ENCODE results near the gene SNED1. TPM values are rescaled to one million over a fixed set of nuclear protein-coding genes. Genes with fewer than 3 reads are reported as not detected.

SNED1 gene
- polyA plus RNA-seq, 1 donor (not counting 4 experiments of a cell fraction or from before 2014, with no cell fraction given), result 0.12 TPM

- FAIRE-seq (no peak), DNase-seq (ENCODE audit: low read depth, low spot score) (no peak)
- TF ChIP-seq EZH2 (IDR thresholded peaks at IDR 0.05; ENCODE audit: low read length), result no peak
- TF ChIP-seq CTCF (optimal IDR thresholded peaks at IDR 0.05 in 1 of 3, IDR thresholded peaks at IDR 0.05 in 1 of 3, conservative IDR thresholded peaks at IDR 0.05 in 1 of 3; ENCODE audit: extremely low read depth in 1 of 3, insufficient read depth in 2 of 3, low read length in 3 of 3), result no peak
- dilution Hi-C loops (cut with MboI; ENCODE audit: extremely low pct_ligation_motif_present, low sequenced_read_pairs), result no loop called here
- no peaks in the 10 kb centered on the region for H3K79me2 ChIP-seq (ENCODE audit: control insufficient read depth, insufficient read depth, low read length)
- H3K9me1 ChIP-seq (ENCODE audit: control insufficient read depth, extremely low read depth, insufficient read depth, low read length), result no peaks in the 10 kb centered on the region
- no peaks in the 10 kb centered on the region for H3K9me3 ChIP-seq (ENCODE audit: control insufficient read depth, low read depth, low read length)
- no peak overlapping the region for H2AFZ ChIP-seq (ENCODE audit: control insufficient read depth, low read length)
- no peak overlapping the region for H3K4me2 ChIP-seq (ENCODE audit: control insufficient read depth, extremely low read depth, insufficient read depth, low read depth, low read length)
- no peaks in the 10 kb centered on the region for H3K4me1 ChIP-seq (ENCODE audit: control insufficient read depth, extremely low read depth, insufficient read depth, low read length)
- H4K20me1 ChIP-seq (ENCODE audit: control insufficient read depth, extremely low read depth, insufficient read depth, low read length), result no peaks in the 10 kb centered on the region
- no peak overlapping the region for H3K4me3 ChIP-seq (ENCODE audit: control insufficient read depth in 2 of 3, extremely low read depth in 1 of 3, insufficient read depth in 2 of 3, low read depth in 1 of 3, low read length in 3 of 3)
- no peak overlapping the region for H3K27ac ChIP-seq (ENCODE audit: control insufficient read depth, insufficient read depth, low read length)
- H3K36me3 ChIP-seq (ENCODE audit: control insufficient read depth in 2 of 2, extremely low read depth in 1 of 2, insufficient read depth in 2 of 2, low read length in 2 of 2), result no peaks in the 10 kb centered on the region
- no peak overlapping the region for H3K9ac ChIP-seq (ENCODE audit: control insufficient read depth, extremely low read depth, insufficient read depth, low read length)
- peaks cover 37% of the 10 kb centered on the region for H3K27me3 ChIP-seq (ENCODE audit: control insufficient read depth, extremely low read depth, insufficient read depth, low read length)
These were observed 45.7 kb upstream of the SNED1 start for GRCh38 chr2:240952496-240953246.

GRCh38 chr2:240953426-240954410, 44.7 kb upstream of the SNED1 start:
- Histone ChIP-seq H3K4me3 (ENCODE audit: control insufficient read depth in 2 of 3, extremely low read depth in 1 of 3, insufficient read depth in 2 of 3, low read depth in 1 of 3, low read length in 3 of 3) (no peak overlapping the region), H3K9me1 (ENCODE audit: control insufficient read depth, extremely low read depth, insufficient read depth, low read length) (no peaks in the 10 kb centered on the region), H3K36me3 (ENCODE audit: control insufficient read depth in 2 of 2, extremely low read depth in 1 of 2, insufficient read depth in 2 of 2, low read length in 2 of 2) (no peaks in the 10 kb centered on the region), H3K27me3 (ENCODE audit: control insufficient read depth, extremely low read depth, insufficient read depth, low read length) (peaks cover 38% of the 10 kb centered on the region), H4K20me1 (ENCODE audit: control insufficient read depth, extremely low read depth, insufficient read depth, low read length) (no peaks in the 10 kb centered on the region), H3K27ac (ENCODE audit: control insufficient read depth, insufficient read depth, low read length) (no peak overlapping the region), H3K4me1 (ENCODE audit: control insufficient read depth, extremely low read depth, insufficient read depth, low read length) (no peaks in the 10 kb centered on the region), H3K9ac (ENCODE audit: control insufficient read depth, extremely low read depth, insufficient read depth, low read length) (no peak overlapping the region), H3K79me2 (ENCODE audit: control insufficient read depth, insufficient read depth, low read length) (no peaks in the 10 kb centered on the region), H3K4me2 (ENCODE audit: control insufficient read depth, extremely low read depth, insufficient read depth, low read depth, low read length) (no peak overlapping the region), H3K9me3 (ENCODE audit: control insufficient read depth, low read depth, low read length) (no peaks in the 10 kb centered on the region), H2AFZ (ENCODE audit: control insufficient read depth, low read length) (no peak overlapping the region)
- TF ChIP-seq CTCF (optimal IDR thresholded peaks at IDR 0.05 in 1 of 3, IDR thresholded peaks at IDR 0.05 in 1 of 3, conservative IDR thresholded peaks at IDR 0.05 in 1 of 3; ENCODE audit: extremely low read depth in 1 of 3, insufficient read depth in 2 of 3, low read length in 3 of 3), result no peak
- no peak for TF ChIP-seq EZH2 (IDR thresholded peaks at IDR 0.05; ENCODE audit: low read length)
- FAIRE-seq, result no peak
- dilution Hi-C loops (cut with MboI; ENCODE audit: extremely low pct_ligation_motif_present, low sequenced_read_pairs), result no loop called here
- no peak for DNase-seq (ENCODE audit: low read depth, low spot score)
